ENCODE results near the gene SYT9.
A peak's percentile ranks its signal among the peaks of the same experiment; 100 is the strongest.

SYT9 gene

GRCh38 chr11:7251836-7252682, at the start of gene SYT9 (continued):
- TF ChIP-seq ZBTB49 (tag by site-specific recombination; IDR thresholded peaks at IDR 0.05; ENCODE audit: low read depth) (no peak), ZBTB6 (tag by site-specific recombination; IDR thresholded peaks at IDR 0.05) (0 out of 2 replicates have a peak, but pooled peaks have one; percentile 5), PRDM1 (tag by site-specific recombination; IDR thresholded peaks at IDR 0.05) (no peak), ZNF157 (tag by site-specific recombination; IDR thresholded peaks at IDR 0.05) (no peak), ZNF362 (tag by site-specific recombination; IDR thresholded peaks at IDR 0.05) (no peak), ZBTB7A (tag by site-specific recombination; IDR thresholded peaks at IDR 0.05; ENCODE audit: low read depth) (no peak), SP3 (tag by site-specific recombination; IDR thresholded peaks at IDR 0.05) (peak; percentile 55), TSHZ1 (tag by site-specific recombination; IDR thresholded peaks at IDR 0.05; ENCODE audit: borderline replicate concordance) (no peak), ZBTB10 (tag by site-specific recombination; IDR thresholded peaks at IDR 0.05) (no peak), HOXA7 (CRISPR knock-in tag; IDR thresholded peaks at IDR 0.05; ENCODE audit: borderline replicate concordance) (no peak), ZNF354C (tag by site-specific recombination; IDR thresholded peaks at IDR 0.05; ENCODE audit: borderline replicate concordance, low read depth) (no peak), ZBTB17 (tag by site-specific recombination; IDR thresholded peaks at IDR 0.05) (peak; percentile 92), ZNF473 (tag by site-specific recombination; IDR thresholded peaks at IDR 0.05) (no peak), ZEB2 (tag by site-specific recombination; IDR thresholded peaks at IDR 0.05) (no peak), KLF10 (tag by site-specific recombination; IDR thresholded peaks at IDR 0.05) (no peak), SP2 (tag by site-specific recombination; IDR thresholded peaks at IDR 0.05) (peak; percentile 66), ZNF2 (tag by site-specific recombination; IDR thresholded peaks at IDR 0.05) (no peak), ZBTB20 (tag by site-specific recombination; IDR thresholded peaks at IDR 0.05) (peak; percentile 74), ZNF335 (tag by site-specific recombination; conservative IDR thresholded peaks at IDR 0.05) (peak; percentile 95), ZNF423 (tag by site-specific recombination; IDR thresholded peaks at IDR 0.05) (no peak), ZNF488 (tag by site-specific recombination; IDR thresholded peaks at IDR 0.05) (no peak), ZNF366 (tag by site-specific recombination; conservative IDR thresholded peaks at IDR 0.05) (peak; percentile 49; the same call in 1 of the 2 replicates), MEIS1 (CRISPR knock-in tag; IDR thresholded peaks at IDR 0.05; ENCODE audit: borderline replicate concordance) (no peak), ZFP41 (tag by site-specific recombination; IDR thresholded peaks at IDR 0.05; ENCODE audit: borderline replicate concordance) (no peak)
